ENCODE measurements around the gene FNDC4. TPM values are rescaled to one million over a fixed set of nuclear protein-coding genes. Genes with fewer than 3 reads are reported as not detected.
"Not testable (repeated sequence)": the region's sequence is repeated elsewhere in the genome, so short reads cannot be mapped to it uniquely, and the experiment has no call there.

FNDC4 gene
- 1 to 10 TPM in 2 of 3 donors, under 1 TPM in 1; 0.64 to 3.1 (median 1.7) TPM for total RNA-seq
- long read RNA-seq, donor 1, transcript FNDC4-201 (7 exons, 1,657 nt), result major isoform, 12 of 14 reads
- long read RNA-seq, donor 1, partial matches to known transcripts, result 1 of 14 reads
- long read RNA-seq, donor 1, other reads (novel, unspliced or antisense), result 1 of 14 reads
- long read RNA-seq, donor 2, partial matches to known transcripts, result 1 of 1 reads
- long read RNA-seq, donor 2, other reads (novel, unspliced or antisense), result 0 of 1 reads

GRCh38 chr2:27494944-27495554, at the start of gene FNDC4:
Gene FNDC4, minus strand, starts transcription at chr2:27495200. Its CDS starts 521 bp downstream, at chr2:27494679.
- DNase-seq, result peak in 1 of 3 donors; percentile 41

GRCh38 chr2:27544143-27544821, 49.3 kb upstream of the FNDC4 start:
- H3K4me1 ChIP-seq (ENCODE audit: low read depth), result no peaks in the 10 kb centered on the region
- intact Hi-C loops (cut with DNase I, micrococcal nuclease), result no loop called here
- no peaks in the 10 kb centered on the region for H3K36me3 ChIP-seq (ENCODE audit: low read depth)
- H3K4me3 ChIP-seq, result no peak overlapping the region
- no peaks in the 10 kb centered on the region for H3K9me3 ChIP-seq
- ATAC-seq (no peak), DNase-seq (no peak)
- TF ChIP-seq CTCF (IDR thresholded peaks at IDR 0.05), result no peak

More at GRCh38 chr2:27494944-27495554, at the start of gene FNDC4:
- no peaks in the 10 kb centered on the region for H3K9me3 ChIP-seq
- no peak within 1 kb of the TSS for H3K4me3 ChIP-seq
- H3K4me1 ChIP-seq (ENCODE audit: low read depth), result peaks cover 3% of the 10 kb centered on the region
- TF ChIP-seq CTCF (IDR thresholded peaks at IDR 0.05), result no peak
- H3K36me3 ChIP-seq (ENCODE audit: low read depth), result no peaks in the 10 kb centered on the region
- ATAC-seq, result peak; percentile 58
- intact Hi-C loops (cut with DNase I, micrococcal nuclease), result no loop called here

DNA sequence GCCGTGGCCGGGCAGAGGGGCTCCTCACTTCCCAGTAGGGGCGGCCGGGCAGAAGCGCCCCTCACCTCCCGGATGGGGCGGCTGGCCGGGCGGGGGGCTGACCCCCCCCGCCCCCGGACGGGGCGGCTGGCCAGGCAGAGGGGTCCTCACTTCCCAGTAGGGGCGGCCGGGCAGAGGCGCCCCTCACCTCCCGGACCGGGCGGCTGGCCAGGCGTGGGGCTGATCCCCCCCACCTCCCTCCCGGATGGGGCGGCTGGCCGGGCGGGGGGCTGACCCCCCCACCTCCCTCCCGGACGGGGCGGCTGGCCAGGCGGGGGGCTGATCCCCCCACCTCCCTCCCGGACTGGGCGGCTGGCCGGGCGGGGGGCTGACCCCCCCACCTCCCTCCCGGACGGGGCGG, 44.6 kb upstream of the FNDC4 start:
- intact Hi-C loops (cut with DNase I, micrococcal nuclease); DNase-seq; H3K9me3 ChIP-seq; H3K36me3 ChIP-seq (ENCODE audit: low read depth); H3K4me1 ChIP-seq (ENCODE audit: low read depth); ATAC-seq; H3K4me3 ChIP-seq: not testable (repeated sequence)

DNA sequence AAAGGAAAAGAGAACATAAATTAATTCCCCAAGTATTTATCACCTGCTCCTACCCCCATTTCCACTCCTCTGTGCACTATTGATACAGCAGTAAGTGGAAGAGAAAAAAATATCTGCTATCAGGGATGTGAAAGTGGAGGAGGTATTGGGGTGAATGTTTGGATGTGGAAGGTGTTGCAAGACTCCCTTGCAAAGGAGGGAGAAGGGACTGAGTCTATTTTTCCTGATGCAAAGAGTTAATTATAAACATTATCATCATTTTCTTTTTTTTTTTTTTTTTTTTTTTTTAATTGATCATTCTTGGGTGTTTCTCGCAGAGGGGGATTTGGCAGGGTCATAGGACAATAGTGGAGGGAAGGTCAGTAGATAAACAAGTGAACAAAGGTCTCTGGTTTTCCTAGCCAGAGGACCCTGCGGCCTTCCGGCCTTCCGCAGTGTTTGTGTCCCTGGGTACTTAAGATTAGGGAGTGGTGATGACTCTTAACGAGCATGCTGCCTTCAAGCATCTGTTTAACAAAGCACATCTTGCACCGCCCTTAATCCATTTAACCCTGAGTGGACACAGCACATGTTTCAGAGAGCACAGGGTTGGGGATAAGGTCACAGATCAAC, 43.9 kb upstream of the FNDC4 start:
- H3K9me3 ChIP-seq; DNase-seq; H3K4me3 ChIP-seq; H3K36me3 ChIP-seq (ENCODE audit: low read depth); ATAC-seq; intact Hi-C loops (cut with DNase I, micrococcal nuclease); H3K4me1 ChIP-seq (ENCODE audit: low read depth): not testable (repeated sequence)

DNA sequence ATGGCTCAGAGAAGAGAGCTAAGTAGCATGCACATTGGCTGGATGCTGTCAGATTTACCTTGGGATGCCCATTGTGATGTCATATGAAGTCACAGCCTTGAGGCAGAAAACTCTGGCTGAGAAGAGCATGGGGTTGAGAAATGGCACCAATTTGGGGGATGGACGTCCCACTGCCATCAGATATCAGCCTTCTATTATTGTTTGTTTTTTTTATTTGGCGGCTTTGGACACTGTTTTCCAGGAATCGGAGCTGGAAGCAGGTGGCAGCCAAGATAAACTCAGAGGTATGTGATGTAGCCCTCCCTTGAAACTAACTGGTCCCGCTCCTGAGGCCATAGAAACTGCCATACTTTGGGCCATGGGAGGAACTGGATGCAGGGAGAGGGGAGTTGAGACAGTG, 42.3 kb upstream of the FNDC4 start:
- no peak for ATAC-seq
- intact Hi-C loops (cut with DNase I, micrococcal nuclease), result no loop called here
- H3K36me3 ChIP-seq (ENCODE audit: low read depth), result no peaks in the 10 kb centered on the region
- no peaks in the 10 kb centered on the region for H3K9me3 ChIP-seq
- no peak for TF ChIP-seq CTCF (IDR thresholded peaks at IDR 0.05)
- no peak for DNase-seq
- H3K4me1 ChIP-seq (ENCODE audit: low read depth), result no peaks in the 10 kb centered on the region
- H3K4me3 ChIP-seq, result no peak overlapping the region

- Histone ChIP-seq H3K36me3 (ENCODE audit: low read depth) (no peaks in the 10 kb centered on the region), H3K9me3 (no peaks in the 10 kb centered on the region), H3K4me1 (ENCODE audit: low read depth) (no peaks in the 10 kb centered on the region), H3K4me3 (no peak overlapping the region)
- ATAC-seq, result no peak
- no peak for DNase-seq
- no peak for TF ChIP-seq CTCF (IDR thresholded peaks at IDR 0.05)
- intact Hi-C loops (cut with DNase I, micrococcal nuclease), result no loop called here
Observed at GRCh38 chr2:27531983-27532382, 37.0 kb upstream of the FNDC4 start.

Measured in mucosa of descending colon (tissue), 3 donors.